Measurements from ENCODE around the gene ATPAF2.
A peak's percentile ranks its signal among the peaks of the same experiment; 100 is the strongest.

ATPAF2 gene

DNA sequence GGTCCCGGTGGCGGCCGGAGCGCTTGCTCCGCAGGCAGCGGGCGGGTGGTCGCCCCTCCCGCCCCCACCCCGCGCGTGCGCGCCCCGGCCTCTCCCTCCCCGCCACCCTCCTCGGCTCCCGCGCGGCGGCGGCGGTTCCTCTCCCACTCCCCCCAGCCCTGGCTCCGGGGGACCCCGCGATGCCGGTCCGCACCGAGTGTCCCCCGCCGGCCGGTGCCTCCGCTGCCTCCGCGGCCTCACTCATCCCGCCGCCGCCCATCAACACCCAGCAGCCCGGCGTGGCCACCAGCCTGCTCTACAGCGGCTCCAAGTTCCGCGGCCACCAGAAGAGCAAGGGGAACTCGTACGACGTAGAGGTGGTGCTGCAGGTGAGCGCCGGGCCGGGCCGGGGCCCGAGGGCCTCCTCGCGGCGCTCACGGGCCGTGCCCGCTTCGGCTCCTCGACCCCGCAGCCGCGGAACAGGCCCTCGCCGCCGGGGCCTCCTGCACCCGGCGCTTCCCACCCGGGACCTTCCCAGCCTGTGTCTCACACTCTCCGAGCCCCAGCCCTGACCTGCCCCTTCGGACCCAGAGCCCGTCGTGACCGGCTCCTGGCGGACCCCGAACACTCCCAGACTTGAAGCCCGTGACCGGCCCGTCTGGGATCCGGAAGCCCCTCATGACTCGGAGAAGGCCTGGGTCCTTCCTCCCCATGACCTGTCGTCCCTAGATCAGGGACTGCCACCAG, 730 bp upstream of the ATPAF2 start:
- FAIRE-seq: no peak

DNA sequence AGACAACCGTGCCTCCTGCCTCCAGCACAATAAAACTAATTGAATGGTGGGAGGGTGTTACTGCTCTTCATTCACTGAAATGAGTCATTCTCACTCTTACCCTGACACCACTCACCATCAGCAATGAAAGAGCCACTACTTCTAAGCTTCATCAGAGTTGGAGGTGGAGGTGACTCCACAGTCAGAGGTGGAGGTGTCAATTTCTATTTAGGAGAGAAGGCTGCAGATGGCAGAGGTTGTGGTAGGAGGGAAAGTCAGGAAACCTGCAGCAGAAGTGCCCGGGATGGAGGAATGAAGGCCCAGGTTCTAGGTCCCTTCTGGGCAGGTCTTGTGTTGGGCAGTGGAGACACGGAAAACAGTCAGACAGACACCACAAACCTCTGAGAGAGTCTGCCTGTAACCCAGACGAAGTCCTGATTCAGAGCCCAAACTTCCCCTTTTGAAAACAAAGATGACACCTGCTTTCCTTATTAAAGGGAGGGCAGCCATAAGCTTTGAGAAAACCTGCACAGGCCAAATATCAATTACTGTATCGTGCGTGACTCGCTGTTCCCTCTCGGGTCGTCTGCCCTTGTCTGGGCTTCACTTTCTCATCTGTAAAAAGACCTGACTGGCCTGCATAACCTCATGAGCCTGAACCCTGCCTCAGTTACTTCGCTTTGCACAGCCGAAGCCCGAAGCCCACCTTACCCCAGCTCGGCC, 668 bp downstream of the ATPAF2 start:
- no peak for FAIRE-seq

DNA sequence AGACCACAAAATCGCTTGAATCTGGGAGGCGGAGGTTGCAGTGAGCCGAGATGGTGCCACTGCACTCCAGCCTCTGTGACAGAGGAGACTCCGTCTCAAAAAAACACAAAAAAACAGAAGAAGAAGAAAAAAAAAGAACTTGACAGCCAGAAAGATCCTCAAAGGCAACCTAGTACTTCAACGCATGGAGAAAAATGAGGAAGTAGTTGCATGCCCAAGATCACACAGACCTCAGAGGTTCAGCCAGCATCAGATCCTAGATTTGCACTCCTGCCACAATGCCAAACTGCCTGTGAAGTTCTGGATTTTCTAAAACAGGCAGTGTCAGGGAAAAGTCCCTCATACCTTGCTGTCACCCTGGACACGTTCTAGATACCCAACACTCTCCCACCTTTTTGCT, 1.5 kb downstream of the ATPAF2 start:
- no peak for FAIRE-seq

- FAIRE-seq: no peak
Measured at GRCh38 chr17:18035704-18036103, 3.3 kb downstream of the ATPAF2 start.

DNA sequence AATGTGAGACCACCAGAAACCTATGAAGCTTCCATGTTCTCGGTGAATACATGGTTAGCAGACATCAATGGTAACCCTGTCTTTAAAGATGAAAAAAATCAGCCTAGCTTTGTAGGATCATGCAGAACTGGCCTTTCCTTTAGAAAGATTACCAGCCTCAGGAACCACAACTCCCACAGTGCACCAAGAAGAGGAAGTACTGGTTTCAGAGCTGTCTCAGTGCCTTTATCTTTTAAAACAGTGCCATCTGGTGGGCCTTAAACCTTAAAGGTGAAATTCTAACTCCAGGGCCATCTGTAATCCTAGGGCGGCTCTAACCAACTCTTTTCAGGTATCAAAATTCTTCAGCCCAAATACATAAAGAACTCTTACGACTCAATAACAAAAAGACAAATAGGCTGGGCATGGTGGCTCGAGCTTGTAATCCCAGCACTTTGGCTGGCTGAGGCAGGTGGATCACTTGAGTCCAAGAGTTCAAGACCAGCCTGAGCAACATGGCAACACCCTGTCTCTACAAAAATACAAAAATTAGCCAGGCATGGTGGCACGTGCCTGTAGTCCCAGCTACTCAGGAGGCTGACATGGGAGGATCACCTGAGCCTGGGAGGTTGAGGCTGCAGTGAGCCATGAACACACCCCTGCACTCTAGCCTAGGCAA, 5.4 kb downstream of the ATPAF2 start:
- FAIRE-seq: peak; percentile 76

DNA sequence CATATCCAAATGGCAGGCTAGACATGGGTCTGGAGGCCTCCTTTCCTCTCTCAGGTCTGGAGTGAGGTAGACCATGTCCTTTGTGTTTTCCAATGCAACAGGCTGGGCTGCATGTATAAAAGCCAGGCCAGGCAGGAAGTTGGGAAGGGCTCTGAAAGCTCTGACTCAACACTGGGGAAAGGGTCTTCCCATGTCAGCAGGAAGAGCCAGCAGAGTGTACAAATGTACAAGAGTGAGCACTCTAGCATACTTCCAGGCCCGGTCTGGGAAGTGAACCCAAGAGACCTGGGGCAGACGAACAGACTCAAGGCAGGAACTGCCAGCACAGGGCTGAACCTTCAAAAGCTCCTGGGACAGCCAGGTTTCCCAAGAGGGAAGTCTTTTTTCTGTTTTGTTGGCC, 7.0 kb downstream of the ATPAF2 start:
- no peak for FAIRE-seq

GRCh38 chr17:18028952-18029540, 9.9 kb downstream of the ATPAF2 start:
- FAIRE-seq: no peak

- FAIRE-seq: no peak
Measured at GRCh38 chr17:18028114-18028951, 10.6 kb downstream of the ATPAF2 start.

- no peak for FAIRE-seq
Measured at GRCh38 chr17:18027280-18027679, 11.7 kb downstream of the ATPAF2 start.

DNA sequence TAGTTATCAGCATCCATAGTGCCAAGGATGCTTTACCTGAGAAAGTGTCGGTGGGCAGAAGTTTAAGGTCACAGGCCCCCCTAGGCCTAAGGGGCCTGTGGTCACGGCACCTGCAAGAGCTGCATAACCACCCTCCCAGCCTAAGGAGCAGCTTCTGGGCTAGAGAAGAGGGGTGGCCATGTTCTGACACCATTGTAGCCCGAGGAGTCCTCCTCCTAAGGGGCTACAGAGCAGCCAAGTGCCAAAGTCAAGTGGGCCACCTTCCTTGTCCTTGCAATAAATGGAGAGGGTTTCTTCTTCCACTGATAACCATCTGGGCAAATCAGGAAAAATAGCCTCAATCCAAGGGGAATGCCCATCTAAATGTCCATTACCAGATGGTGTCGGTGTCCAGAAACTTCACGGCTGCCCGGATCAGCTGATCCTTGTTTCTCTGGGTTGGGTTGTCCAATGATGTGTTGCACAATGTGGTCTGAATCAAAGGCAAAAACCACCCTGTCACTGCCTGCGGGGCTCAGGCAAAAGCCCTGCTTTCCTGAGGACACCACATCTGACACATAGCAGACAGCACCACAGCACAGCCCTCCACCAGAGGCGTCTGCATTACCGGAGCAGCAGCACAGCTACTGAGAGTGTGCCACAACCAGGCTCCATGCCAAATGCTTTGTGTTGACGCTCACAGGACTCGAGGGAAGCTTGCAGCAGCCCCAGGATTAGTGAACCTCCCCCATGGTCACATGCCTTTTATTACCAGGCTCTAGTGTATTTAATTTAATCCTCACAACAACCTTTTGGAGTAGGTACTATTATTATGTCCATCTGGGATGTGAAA, 12.8 kb downstream of the ATPAF2 start:
- no peak for FAIRE-seq

DNA sequence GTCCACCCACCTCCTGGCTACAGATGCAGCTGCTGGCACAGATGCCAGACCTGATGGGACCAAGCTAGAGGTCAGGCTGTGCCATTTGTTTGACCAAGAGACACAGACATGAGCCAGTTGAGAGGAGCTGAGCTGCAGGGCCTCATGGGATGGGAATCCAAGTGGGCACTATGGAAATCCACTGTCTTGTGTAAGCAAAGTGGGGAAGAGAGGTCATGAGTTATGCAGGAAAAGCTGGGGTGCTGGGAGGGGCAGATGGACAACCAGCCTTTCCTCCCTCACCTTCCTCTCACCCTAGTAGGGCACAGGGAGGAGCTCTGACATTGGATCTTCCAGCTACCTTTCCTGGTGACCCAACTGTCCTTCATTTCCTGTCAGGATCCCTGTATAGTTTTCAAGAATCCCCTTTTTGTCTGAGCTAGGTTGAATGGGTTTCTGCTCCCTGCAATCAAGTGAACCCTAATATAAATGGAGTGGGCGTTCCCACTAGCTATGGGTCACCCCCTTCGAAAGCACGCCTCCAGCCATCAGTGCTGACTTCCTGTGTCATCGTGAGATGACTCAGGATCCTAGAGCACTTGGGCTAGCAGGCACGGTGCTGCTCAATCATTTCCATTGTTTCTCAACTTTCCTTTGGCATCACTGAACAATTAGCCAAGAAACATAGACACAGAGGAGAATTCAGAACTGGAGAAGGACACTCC, 13.6 kb downstream of the ATPAF2 start:
- no peak for FAIRE-seq

DNA sequence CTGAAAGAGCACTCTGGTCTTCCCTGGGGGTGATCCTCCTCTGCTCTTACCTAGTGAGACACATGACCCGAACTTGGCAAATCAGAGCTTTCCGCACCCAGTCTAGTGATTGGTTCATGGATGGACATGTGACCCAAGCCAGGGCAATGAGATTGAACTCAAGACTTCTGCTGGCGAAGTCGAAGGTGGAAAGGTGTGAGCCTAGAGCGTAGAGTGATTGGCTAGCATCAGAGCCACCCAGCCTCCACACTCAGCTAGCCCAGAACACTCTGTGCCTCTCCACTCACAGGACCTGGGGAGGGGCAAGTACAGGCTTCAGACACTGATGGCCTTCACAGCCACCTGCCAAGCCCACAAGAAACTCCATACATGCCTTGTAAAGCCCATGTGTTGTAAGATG, 17.6 kb downstream of the ATPAF2 start:
- FAIRE-seq: no peak

- FAIRE-seq: no peak
Measured at GRCh38 chr17:18020971-18021370, 18.0 kb downstream of the ATPAF2 start.

DNA sequence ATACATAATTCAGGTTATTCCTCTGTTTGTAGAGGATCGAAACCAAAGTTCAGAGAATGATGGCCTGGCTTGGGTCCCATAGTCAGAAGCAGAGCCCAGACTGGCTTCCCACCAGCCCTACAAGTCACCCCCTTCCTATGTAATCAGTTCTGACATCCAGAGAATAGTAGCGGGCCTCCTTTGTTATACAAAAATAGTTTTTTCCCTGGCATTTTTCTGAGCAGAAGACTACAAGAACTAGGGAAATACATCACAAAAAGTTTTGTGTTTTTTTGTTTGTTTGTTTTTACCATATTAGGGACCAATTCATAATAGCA, 19.2 kb downstream of the ATPAF2 start:
- no peak for FAIRE-seq

- no peak for FAIRE-seq
Measured at GRCh38 chr17:18018411-18018921, 20.5 kb downstream of the ATPAF2 start.

DNA sequence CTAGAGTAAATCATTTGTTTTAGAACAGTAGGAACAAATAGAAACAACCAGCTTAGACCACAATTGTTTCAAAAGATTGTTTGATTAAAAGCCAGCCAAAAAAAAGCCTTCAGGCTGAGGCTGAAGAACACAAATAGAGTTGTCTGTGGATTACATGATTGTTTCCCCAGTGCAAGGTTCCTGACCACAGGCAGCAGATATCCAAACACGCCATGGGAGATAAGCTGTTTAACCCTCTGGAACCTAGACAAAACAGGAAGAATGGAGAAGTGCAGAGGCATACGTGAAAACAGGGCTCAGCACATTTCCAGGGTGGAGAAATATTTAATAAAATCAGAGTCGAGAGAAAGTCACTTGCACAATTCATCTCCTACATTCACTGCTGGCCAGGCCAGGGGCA, 21.0 kb downstream of the ATPAF2 start:
- FAIRE-seq: no peak

GRCh38 chr17:18016426-18016825, 22.5 kb downstream of the ATPAF2 start:
- FAIRE-seq: no peak

GRCh38 chr17:18015593-18015992, 23.4 kb downstream of the ATPAF2 start:
- FAIRE-seq: no peak

- FAIRE-seq: no peak
Measured at GRCh38 chr17:18014006-18014405, 25.0 kb downstream of the ATPAF2 start.

GRCh38 chr17:18011286-18011685, 27.7 kb downstream of the ATPAF2 start:
- FAIRE-seq: no peak
